Inflammatory macrophage treated with lipopolysaccharide for 4 hours (primary cell): ENCODE data around the gene AMOTL1.

Experiments used
- DNase-seq: peaks from one replicate; pipeline ENCODE4 v3.0.0-alpha.2; 2020

The AMOTL1 gene

GRCh38 chr11:94767701-94768601 is at the start of gene AMOTL1:
Gene AMOTL1, plus strand, starts transcription at chr11:94768356. Its CDS starts 156 bp downstream, at chr11:94768512.
- DNase-seq, result peak; percentile 31

GRCh38 chr11:94719876-94720275 is 48.3 kb upstream of the AMOTL1 start:
- no peak for DNase-seq

- DNase-seq, result no peak
Observed at GRCh38 chr11:94721565-94722292, 46.4 kb upstream of the AMOTL1 start.

- DNase-seq, result no peak
Observed at GRCh38 chr11:94722735-94723134, 45.4 kb upstream of the AMOTL1 start.

GRCh38 chr11:94725097-94725496 is 43.1 kb upstream of the AMOTL1 start:
- peak; percentile 14 for DNase-seq

- no peak for DNase-seq
Observed at GRCh38 chr11:94727819-94728218, 40.3 kb upstream of the AMOTL1 start.

- no peak for DNase-seq
Observed at GRCh38 chr11:94728541-94728940, 39.6 kb upstream of the AMOTL1 start.

GRCh38 chr11:94728966-94729751 is 39.0 kb upstream of the AMOTL1 start:
- no peak for DNase-seq

- DNase-seq, result no peak
Observed at GRCh38 chr11:94730153-94730552, 38.0 kb upstream of the AMOTL1 start.

- no peak for DNase-seq
Observed at GRCh38 chr11:94731880-94732601, 36.1 kb upstream of the AMOTL1 start.

- DNase-seq, result no peak
Observed at GRCh38 chr11:94732617-94733281, 35.4 kb upstream of the AMOTL1 start.

GRCh38 chr11:94734563-94735275 is 33.4 kb upstream of the AMOTL1 start:
- no peak for DNase-seq

- DNase-seq, result no peak
Observed at GRCh38 chr11:94735907-94736306, 32.2 kb upstream of the AMOTL1 start.

GRCh38 chr11:94737171-94737611 is 31.0 kb upstream of the AMOTL1 start:
- DNase-seq, result no peak

GRCh38 chr11:94738746-94739145 is 29.4 kb upstream of the AMOTL1 start:
- no peak for DNase-seq

- DNase-seq, result no peak
Observed at GRCh38 chr11:94739331-94739730, 28.8 kb upstream of the AMOTL1 start.

- DNase-seq, result no peak
Observed at GRCh38 chr11:94740083-94741021, 27.8 kb upstream of the AMOTL1 start.

- DNase-seq, result peak; percentile 20
Observed at GRCh38 chr11:94741022-94741679, 27.0 kb upstream of the AMOTL1 start.

GRCh38 chr11:94742665-94743064 is 25.5 kb upstream of the AMOTL1 start:
- DNase-seq, result no peak
